Glutamatergic neuron (in vitro differentiated cells): ENCODE measurements around the gene GSS. TPM values are rescaled to one million over a fixed set of nuclear protein-coding genes. Genes with fewer than 3 reads are reported as not detected.

Experiments
- DNase-seq: peaks from one replicate; pipeline ENCODE4 v3.0.0; 2022
- H3K27ac Mint-ChIP-seq: one replicate; pipeline ENCODE4 v1.8.0; 2020; ENCODE audit warnings: mild to moderate bottlenecking, mixed read lengths, inconsistent platforms; ENCODE audit not compliant: unreplicated experiment
- H3K27me3 Mint-ChIP-seq: one replicate; pipeline ENCODE4 v1.8.0; 2020; ENCODE audit warnings: mild to moderate bottlenecking, moderate library complexity, mixed read lengths, inconsistent platforms; ENCODE audit not compliant: unreplicated experiment
- H3K36me3 Mint-ChIP-seq: one replicate; pipeline ENCODE4 v1.8.0; 2020; ENCODE audit warnings: mild to moderate bottlenecking, mixed read lengths, inconsistent platforms; ENCODE audit not compliant: unreplicated experiment
- H3K4me1 Mint-ChIP-seq: one replicate; pipeline ENCODE4 v1.8.0; 2020; ENCODE audit warnings: mild to moderate bottlenecking, low read depth, mixed read lengths, inconsistent platforms; ENCODE audit not compliant: unreplicated experiment
- H3K4me3 Mint-ChIP-seq: one replicate; pipeline ENCODE4 v1.8.0; 2020; ENCODE audit warnings: mild to moderate bottlenecking, mixed read lengths, inconsistent platforms; ENCODE audit not compliant: unreplicated experiment
- H3K9me3 Mint-ChIP-seq: one replicate; pipeline ENCODE4 v1.8.0; 2020; ENCODE audit warnings: mild to moderate bottlenecking, moderate library complexity, mixed read lengths, inconsistent platforms; ENCODE audit not compliant: unreplicated experiment
- total RNA-seq: library from RNA; stranded (reverse); fragmentation: NEBNext Ultra II Directional; extraction: Animal tissue kit (Norgen Biotek cat#: 25700); gene quantifications from one replicate; pipeline ENCODE4 v1.2.1, GENCODE V29; 2021; ENCODE audit not compliant: unreplicated experiment
- TF ChIP-seq, protein P1 (sequence below): fragments of 200-600 bp; sonication (generic); IDR thresholded peaks from one replicate; pipeline ENCODE4 v1.5.0; 2021; ENCODE audit not compliant: partially characterized antibody, unreplicated experiment

Gene GSS
- total RNA-seq, 1 donor from 2014 or later = 28.2 TPM

DNA sequence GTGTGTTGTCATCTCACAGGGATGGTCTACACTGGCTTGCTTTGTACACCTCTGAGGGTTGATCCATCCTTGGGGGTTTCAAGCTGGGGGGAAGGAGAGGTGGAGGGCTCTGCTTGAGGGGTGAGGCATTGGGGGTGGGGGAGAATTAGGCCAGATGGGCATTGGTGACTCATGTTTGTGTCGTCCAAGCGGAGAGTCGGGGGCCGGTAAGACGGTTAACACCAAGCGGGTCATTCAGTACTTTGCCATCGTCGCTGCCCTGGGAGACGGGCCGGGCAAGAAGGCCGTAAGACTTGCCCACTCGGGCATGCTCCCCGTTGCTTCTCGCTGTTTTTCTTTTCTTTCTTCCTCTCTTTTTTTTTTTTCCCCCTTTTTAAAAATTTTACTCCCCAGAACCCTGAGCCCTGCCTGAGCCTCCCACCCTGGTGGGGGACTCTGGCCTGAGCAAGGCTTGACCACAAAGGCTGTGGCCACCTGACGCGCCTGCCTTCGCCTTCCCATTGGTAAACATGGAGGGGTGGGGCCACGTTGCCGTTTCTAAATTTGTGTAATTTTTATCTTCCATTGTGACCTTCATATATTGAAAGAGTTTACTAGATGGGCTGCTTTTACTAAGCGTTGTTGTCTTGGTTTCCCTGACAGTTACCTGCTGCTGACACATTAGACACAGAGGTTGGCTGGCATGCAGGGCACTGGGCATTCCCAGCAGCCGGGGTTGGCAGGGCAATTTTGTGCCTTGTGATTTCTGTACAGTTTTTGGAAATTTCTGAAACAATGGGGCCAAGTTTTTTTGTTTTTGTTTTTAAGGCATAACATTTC is 26.9 kb upstream of the GSS start:
- H3K4me1 Mint-ChIP-seq = peaks cover 23% of the 10 kb centered on the region
- no peaks in the 10 kb centered on the region for H3K36me3 Mint-ChIP-seq
- TF ChIP-seq, protein P1, sequence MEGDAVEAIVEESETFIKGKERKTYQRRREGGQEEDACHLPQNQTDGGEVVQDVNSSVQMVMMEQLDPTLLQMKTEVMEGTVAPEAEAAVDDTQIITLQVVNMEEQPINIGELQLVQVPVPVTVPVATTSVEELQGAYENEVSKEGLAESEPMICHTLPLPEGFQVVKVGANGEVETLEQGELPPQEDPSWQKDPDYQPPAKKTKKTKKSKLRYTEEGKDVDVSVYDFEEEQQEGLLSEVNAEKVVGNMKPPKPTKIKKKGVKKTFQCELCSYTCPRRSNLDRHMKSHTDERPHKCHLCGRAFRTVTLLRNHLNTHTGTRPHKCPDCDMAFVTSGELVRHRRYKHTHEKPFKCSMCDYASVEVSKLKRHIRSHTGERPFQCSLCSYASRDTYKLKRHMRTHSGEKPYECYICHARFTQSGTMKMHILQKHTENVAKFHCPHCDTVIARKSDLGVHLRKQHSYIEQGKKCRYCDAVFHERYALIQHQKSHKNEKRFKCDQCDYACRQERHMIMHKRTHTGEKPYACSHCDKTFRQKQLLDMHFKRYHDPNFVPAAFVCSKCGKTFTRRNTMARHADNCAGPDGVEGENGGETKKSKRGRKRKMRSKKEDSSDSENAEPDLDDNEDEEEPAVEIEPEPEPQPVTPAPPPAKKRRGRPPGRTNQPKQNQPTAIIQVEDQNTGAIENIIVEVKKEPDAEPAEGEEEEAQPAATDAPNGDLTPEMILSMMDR = no peak
- H3K27me3 Mint-ChIP-seq = peaks cover 9% of the 10 kb centered on the region
- DNase-seq = no peak
- peaks cover 5% of the 10 kb centered on the region for H3K9me3 Mint-ChIP-seq
- H3K4me3 Mint-ChIP-seq = peak overlapping the region; percentile 32
- no peak overlapping the region for H3K27ac Mint-ChIP-seq

DNA sequence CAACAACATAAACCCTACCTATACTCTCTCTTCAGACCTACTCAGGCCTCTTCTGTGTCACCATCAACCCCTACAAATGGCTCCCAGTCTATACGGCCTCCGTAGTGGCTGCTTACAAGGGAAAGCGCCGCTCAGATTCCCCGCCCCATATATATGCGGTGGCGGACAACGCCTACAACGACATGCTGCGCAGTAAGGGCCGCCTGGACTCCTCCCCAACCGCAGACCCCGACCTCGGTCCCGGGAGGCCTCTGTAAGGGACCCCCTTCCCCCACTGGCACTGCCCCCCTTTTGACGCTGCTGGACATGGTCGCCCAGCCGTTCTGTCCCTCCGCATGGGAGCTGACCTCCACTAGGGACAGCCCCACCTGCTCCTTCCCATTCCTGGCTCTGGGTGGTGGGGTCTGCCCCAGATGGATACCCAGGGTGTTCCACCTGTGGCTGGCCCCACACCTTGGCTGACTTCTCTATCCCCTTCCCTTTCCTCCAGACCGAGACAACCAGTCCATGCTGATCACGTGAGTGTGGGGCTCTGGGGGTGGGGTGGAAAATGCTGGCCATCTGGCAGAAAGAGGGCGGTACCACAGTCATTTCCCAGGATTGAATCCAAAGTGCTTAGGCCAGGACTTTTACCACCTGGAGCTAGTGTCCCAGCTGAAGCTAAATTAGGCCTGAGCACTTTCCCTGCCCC is 25.1 kb upstream of the GSS start:
- Mint-ChIP-seq H3K4me1 (peaks cover 27% of the 10 kb centered on the region), H3K27ac (peak overlapping the region; percentile 93), H3K4me3 (peak overlapping the region; percentile 61), H3K27me3 (peaks cover 8% of the 10 kb centered on the region), H3K36me3 (no peaks in the 10 kb centered on the region), H3K9me3 (no peaks in the 10 kb centered on the region)
- TF ChIP-seq, protein P1 = no peak
- peak; percentile 72 for DNase-seq

DNA sequence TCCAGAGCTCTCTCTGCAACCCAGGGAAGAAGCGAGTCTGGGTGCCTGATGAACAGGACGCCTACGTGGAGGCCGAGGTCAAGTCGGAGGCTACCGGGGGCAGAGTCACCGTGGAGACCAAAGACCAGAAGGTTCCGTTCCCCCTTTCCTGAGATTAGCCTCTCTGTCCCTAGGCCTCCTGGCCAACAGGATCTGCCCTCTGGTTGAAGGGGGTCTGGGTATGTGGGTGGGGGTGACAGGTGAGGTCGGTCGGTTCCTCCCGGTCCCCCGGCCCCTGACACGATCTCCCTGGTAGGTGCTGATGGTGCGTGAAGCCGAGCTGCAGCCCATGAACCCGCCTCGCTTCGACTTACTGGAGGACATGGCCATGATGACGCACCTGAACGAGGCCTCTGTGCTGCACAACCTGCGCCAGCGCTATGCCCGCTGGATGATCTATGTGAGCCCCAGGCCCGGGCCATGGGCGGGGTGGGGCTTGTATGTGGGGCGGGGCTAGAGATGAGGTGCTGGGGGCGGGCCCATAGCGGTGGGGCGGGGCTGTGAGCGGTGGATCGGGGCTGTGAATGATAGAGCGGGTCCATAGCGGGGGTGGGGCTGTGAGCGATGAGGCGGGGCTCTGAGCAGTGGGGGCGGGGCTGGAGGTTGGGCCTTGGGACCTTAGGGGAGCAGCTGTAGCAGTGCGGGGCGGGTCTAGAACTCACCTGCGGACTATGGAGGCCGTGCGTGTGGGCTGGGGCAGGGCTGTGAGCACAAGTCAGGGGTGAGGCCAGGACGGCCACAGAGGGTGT is 24.0 kb upstream of the GSS start:
- no peak overlapping the region for H3K27ac Mint-ChIP-seq
- peaks cover 2% of the 10 kb centered on the region for H3K9me3 Mint-ChIP-seq
- H3K36me3 Mint-ChIP-seq = no peaks in the 10 kb centered on the region
- no peak overlapping the region for H3K4me3 Mint-ChIP-seq
- DNase-seq = no peak
- TF ChIP-seq, protein P1 = no peak
- peaks cover 4% of the 10 kb centered on the region for H3K27me3 Mint-ChIP-seq
- peaks cover 27% of the 10 kb centered on the region for H3K4me1 Mint-ChIP-seq

DNA sequence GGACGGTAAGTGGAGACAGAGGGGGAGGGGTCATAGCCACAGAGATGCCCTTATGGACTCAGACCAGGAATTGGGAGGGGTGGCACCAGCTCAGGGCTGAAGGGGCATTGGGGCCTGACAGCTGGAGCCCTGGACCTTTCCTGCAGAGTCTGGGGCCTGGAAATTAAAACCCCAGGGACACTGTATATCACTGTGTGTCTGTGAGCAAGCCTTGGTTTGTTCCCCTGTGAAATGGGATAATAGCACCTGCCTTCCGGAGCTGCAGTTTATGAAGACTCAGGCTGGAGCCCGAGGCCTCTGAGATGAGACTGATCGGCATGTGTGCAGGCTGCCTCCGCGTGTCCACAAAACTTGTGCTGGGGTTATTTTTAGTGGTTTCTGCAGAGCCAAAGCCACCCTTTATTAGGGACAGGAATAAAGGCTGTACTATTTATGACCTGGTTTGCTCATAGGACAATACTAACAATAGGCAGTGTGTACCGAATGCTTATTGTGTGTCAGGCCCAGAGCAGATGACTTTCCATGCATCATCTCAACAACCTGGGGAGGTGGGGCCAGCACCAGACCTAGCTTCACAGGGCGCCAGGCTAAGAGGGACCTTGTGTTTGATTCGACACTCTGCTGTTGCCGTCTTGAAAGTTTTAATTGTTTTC is 22.6 kb upstream of the GSS start:
- no peak overlapping the region for H3K4me3 Mint-ChIP-seq
- H3K36me3 Mint-ChIP-seq = no peaks in the 10 kb centered on the region
- TF ChIP-seq, protein P1 = no peak
- H3K9me3 Mint-ChIP-seq = peaks cover 2% of the 10 kb centered on the region
- DNase-seq = no peak
- no peak overlapping the region for H3K27ac Mint-ChIP-seq
- peaks cover 21% of the 10 kb centered on the region for H3K4me1 Mint-ChIP-seq
- peaks cover 3% of the 10 kb centered on the region for H3K27me3 Mint-ChIP-seq
